Islet of Langerhans (tissue), 1 donor: Measurements from ENCODE around the gene ZNHIT3.
"Not testable (repeated sequence)": the region's sequence is repeated elsewhere in the genome, so short reads cannot be mapped to it uniquely, and the experiment has no call there.

ENCODE experiments used
- FAIRE-seq: peaks from one replicate; lab custom pipeline; 2011; peaks lifted over from hg19 to GRCh38; lab: Jason Lieb, UNC

The ZNHIT3 gene

DNA sequence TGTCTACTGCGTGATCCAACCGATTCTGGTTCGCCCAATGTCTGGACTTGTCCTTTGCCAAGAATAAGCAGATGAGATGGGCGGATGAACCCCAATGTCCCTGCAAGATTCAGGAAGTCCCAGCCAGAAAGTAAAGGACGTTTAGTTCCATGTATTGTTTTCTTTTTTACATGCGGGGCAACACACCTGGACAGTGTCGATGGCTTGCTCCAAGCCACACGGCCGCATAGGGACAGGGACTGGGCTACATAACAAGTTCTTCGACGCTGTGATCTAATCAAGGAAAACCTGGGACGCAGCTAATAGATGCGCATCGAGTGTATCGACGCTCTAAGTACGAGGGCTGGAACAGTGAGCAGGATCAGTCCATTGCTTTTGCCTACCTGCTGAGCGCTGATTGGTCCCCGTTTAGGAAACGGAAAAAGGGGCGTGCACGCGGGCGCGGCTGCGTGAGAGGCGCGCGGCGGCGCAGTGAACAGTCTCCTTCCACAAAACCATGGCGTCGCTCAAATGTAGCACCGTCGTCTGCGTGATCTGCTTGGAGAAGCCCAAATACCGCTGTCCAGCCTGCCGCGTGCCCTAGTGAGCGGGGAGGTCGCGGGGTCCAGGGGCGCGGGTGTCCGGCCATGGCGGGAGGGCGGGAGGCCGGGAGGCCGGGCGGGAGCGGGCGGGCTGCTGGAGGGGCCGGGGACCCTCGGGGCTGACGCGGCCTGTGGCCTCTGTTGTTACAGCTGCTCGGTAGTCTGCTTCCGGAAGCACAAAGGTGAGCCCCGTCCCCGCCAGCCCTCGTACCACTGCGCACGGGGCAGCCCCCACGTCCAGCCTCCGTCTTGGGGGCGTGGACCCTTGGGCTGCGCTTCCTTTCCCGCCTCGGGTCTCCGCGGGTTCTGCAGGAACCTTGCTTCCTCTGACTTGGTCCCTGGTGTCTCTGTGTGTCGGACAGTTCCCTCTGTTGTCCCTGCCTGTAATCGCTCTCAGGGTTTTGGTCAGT lies at the start of gene ZNHIT3:
TSS of gene ZNHIT3 (plus strand) at position 478 of the 991 bp plus-strand sequence. CDS start at position 497, 19 bp downstream.
- FAIRE-seq: no peak

DNA sequence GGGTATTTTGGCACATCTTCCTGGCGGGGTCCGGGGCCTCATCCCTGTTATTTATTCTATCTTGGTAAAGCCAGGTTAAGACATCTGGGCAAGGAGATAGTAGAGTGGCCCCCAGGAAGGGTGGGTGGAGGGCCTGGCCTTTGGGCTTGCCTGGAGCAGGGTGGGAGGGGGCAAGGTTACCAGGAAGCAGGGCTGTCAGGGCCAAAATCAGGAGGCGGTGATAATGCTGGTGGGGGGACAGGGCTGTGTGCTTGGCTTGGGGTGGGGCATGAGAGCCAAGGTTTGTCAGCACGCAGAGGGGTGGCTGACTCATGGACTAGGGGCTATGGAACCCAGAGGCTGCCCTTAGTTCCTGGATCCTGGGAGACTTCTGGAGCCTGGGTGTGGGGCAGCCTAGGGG lies 44.7 kb upstream of the ZNHIT3 start:
- not testable (repeated sequence) for FAIRE-seq

DNA sequence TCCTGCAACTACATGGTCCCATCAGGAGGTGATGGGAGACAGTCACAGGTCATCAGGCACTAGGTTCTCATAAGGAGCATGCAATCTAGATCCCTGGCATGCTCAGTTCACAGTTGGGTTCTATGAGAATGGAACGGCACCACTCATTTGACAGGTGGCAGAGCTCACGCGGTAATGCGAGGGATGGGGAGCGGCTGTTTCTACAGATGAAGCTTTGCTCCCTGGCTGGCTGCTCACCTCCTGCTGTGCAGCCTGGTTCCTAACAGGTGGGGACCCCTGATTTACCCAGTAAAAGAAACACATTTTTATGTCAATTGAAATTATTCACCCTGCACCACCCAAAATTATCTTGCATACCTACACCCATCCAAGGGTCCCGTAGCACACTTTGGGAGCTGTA lies 42.7 kb upstream of the ZNHIT3 start:
- FAIRE-seq: no peak

GRCh38 chr17:36449997-36450396 lies 36.5 kb upstream of the ZNHIT3 start:
- not testable (repeated sequence) for FAIRE-seq

DNA sequence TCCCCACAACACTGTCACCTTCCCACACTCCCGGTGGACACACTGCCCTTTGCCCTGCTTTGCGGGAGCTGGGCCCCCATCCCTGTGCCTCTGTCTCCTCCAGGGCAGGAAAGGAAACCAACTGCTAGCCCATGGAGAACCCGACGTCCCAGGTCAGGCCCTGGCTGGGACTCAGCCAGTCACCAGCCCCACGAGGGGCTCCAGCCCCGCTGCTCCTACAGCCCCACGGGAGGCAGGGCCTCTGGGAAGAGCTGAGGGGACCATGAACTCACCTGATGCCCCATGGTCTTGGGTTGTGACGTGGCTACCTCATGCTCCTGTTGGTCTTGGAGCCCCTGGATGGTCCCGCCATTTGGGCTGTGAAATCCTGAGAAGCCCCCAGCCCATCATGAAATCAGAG lies 33.6 kb upstream of the ZNHIT3 start:
- not testable (repeated sequence) for FAIRE-seq

DNA sequence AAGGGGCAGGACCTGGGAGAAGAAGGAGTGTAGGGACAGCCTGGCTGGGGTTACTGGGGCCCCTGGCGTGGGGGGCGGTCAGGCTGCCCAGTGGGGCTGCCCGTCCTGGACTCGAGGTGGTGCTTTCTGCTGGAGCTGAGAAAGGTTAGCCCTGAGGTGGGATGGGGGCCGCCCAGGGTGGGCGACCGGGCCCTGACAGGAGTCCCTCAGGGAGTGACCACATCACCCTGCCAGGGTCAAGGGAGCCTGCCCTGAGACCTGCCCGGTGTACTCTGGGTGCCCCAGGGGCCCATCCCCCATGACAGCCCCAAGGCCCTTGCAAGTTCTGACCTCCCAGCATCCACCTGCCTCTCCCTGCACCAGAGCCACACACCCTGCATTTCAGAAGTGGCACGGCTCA lies 28.8 kb upstream of the ZNHIT3 start:
- FAIRE-seq: not testable (repeated sequence)

DNA sequence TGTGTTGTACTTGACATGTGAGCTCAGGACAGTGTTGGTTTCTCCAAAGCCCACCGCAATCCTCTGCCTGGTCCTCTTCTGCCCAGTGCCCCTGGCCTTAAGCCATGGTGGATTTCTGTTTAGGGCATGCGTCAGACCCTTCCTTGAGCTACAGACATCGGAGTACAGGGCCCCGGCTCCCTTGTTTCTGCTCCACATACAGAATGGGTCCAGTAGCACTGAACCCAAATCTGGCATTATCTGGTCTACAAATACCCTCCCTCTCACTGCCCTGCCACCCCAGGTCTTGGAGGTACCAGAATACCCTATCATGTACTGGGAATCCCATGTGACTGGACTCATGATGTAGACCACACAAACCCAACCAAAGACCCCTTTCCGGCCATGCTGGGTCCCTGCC lies 27.4 kb upstream of the ZNHIT3 start:
- FAIRE-seq: no peak

GRCh38 chr17:36459601-36460000 lies 26.9 kb upstream of the ZNHIT3 start:
- no peak for FAIRE-seq

GRCh38 chr17:36460265-36460937 lies 26.1 kb upstream of the ZNHIT3 start:
- FAIRE-seq: no peak

- no peak for FAIRE-seq
These were observed 25.0 kb upstream of the ZNHIT3 start for GRCh38 chr17:36461330-36462110.

GRCh38 chr17:36463916-36464764 lies 22.3 kb upstream of the ZNHIT3 start:
- FAIRE-seq: no peak

- no peak for FAIRE-seq
These were observed 21.8 kb upstream of the ZNHIT3 start for GRCh38 chr17:36464765-36465088.

DNA sequence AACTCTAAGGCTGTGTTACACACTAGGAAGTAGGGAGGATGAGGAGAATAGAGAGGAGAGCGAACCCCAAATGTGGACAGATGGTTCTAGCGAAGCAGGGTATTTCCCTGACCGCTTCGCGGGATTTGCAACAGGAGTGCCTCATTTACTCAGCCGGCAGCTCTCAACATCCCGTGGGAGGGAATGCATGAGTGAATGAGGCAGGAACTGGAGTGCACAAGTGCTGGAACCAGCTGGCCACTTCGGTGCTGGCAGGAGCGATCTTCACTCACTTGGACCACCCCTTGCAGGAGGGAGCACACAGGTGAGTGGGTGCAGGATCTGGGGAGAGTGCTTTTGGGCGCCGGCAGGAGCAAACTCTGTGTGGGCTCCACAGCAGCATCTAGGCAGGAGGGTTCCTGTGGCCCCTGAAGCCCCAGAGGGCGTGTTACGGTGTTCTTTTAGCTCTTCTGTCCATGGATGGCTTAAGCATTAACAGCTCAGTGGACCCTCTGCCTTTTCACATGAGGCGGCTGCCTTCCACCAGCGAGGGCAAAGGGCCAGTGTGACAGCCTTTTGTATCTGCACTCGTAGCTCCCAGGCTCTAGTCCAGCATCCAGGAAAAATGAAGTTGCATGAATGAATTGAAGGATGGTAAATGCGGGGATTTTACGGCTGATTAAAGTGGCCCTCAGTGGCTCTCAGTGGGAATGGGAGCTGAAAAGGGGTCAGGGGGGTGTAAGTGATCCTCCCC lies 17.4 kb upstream of the ZNHIT3 start:
- no peak for FAIRE-seq

DNA sequence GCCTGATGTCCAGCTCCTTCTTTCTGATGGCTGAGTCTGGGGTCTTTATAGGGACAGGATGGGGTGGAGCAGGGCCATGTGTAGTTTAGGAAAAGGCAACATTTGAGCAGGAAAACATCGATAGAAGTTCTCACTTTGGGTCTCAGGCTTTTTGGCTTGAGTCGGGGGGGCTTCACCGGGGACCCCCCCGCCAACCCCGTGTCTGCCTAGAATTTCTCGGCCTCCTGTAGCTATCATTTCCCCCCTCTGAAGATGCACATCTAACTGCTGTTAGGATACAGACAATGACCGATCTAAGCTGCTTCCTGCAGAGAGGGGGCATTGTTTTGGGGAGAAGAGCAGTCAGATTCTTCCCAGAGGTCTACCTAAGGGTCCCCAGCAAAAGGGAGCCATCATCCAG lies 16.7 kb upstream of the ZNHIT3 start:
- no peak for FAIRE-seq

DNA sequence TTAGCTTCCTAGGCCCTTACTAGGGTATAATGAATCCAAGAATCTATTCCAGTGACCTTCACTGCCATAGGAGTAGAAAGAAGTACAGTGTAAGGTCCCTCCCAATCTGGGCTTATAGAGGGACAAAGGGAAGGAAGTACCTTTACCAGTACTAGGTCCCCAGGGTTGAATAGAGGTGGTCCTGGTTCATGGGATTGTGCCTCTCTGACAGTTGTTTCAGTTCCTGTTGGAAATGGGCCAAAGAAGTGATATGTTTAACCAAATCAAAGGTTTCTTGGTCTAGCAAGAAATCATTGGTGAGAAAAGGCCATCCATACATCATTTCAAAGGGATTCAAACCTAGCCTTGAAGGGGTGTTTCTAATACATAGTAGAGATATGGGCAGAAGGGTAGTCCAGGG lies 16.0 kb upstream of the ZNHIT3 start:
- FAIRE-seq: no peak

DNA sequence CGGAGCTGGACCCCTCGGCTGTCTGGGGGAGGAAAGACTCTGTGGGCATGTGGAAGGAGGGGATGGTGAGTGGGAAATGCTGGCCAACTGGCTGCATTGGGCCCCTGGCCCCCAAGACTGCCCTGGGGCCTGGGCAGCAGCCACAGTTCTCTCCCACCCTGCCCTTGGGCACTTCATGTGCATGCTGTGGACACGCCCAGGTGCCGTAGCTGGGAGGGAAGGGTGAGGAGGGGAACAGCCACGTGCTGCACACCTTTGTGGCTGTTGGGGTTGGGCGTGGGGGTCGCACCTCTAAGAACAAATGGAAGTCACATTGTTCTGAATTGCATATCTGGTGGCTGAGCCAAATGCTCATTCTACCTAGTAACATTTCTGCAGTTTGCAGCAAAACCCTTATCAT lies 11.9 kb upstream of the ZNHIT3 start:
- no peak for FAIRE-seq

DNA sequence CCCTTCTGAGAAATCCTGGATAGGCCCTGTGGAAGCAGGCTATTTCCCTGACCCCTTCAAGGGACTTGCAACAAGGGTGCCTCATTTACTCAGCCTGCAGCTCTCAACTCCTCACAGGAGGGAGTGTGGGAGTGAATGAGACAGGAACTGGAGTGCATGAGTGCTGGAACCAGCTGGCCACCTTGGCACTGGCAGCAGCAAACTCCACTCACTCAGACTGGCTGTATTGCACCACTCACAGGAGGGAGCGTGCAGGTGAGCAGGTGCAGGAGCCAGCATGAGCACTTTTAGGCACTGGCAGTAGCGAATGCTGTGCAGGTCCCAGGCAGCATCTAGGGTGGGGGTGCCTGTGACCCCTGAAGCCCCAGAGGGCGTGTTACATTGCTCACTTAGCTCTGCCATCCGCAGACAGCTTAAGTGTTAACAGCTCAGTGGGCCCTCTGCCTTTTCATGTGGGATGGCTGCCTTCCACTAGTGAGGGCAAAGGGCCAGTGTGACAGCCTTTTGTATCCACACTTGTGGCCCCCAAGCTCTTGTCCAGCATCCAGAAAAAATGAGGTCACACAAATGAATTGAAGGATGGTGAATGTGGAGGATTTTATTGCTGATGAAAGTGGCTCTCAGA lies 11.0 kb upstream of the ZNHIT3 start:
- FAIRE-seq: no peak

DNA sequence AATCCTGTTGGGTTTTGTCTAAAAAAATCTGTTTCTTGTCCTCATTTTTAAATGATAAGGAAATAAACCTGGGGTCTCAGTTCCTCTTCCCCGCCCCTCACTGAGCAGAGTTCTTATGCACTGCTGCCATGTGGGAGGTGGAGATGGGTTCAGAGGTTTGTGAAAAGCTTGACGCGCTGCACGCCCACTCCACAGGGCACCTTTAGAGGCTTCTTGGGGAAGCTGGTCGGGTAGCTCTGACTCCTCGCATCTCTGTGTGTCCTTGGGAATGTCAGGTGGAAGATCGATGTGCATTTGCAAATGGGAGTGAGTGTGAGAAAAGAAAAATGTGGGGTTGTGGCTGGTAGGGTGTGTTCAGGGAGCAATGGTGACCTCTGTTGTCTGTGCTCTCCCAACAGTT lies 4.7 kb upstream of the ZNHIT3 start:
- no peak for FAIRE-seq

GRCh38 chr17:36482611-36483504 lies 3.6 kb upstream of the ZNHIT3 start:
- FAIRE-seq: no peak

GRCh38 chr17:36484021-36484420 lies 2.5 kb upstream of the ZNHIT3 start:
- FAIRE-seq: not testable (repeated sequence)
